H1 (cell line): ENCODE measurements around the gene MACROD2.

ENCODE experiments used
- JUND ChIP-seq: IDR thresholded peaks from 2 replicates; pipeline ENCODE4 v1.6.1; 2011; ENCODE audit warnings: mild to moderate bottlenecking, improper control_type of control experiment, low read length
- ZNF274 ChIP-seq: IDR thresholded peaks from 2 replicates; pipeline ENCODE4 v1.7.0; 2012; ENCODE audit warnings: low read length, borderline replicate concordance; ENCODE audit errors: extremely low read depth
- TF ChIP-seq, protein P1 (sequence below), 3 experiments: IDR thresholded peaks; 1 replicate in 2 of 3; 2 replicates in 1 of 3; pipeline versions ENCODE4 v1.5.1 to v1.6.1; 2011; ENCODE audit warnings: low read length in 3 of 3, mild to moderate bottlenecking in 3 of 3, inconsistent platforms in 2 of 3, low read depth in 1 of 3, moderate library complexity in 1 of 3; ENCODE audit not compliant: insufficient read depth in 1 of 3; ENCODE audit errors: control extremely low read depth in 1 of 3

DNA sequence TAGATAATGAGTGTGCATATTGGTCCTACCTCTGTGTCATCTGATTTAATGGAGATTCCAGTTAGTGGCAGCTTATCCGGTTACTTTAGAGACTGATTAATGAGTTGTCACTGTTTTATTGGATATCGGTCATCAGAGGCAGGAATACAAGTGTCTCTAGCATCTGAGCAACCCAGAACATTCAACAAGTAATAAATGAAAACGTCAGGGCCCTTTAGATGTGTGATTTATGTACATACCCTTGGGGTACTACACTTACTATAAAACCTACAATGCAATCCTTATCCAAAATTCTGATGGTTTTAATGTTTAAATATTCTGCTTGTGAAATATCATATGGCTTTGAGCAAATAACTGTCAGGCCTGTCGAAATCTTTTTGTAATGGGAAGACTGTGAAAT lies 1460.0 kb downstream of the MACROD2 start:
- TF ChIP-seq, protein P1, sequence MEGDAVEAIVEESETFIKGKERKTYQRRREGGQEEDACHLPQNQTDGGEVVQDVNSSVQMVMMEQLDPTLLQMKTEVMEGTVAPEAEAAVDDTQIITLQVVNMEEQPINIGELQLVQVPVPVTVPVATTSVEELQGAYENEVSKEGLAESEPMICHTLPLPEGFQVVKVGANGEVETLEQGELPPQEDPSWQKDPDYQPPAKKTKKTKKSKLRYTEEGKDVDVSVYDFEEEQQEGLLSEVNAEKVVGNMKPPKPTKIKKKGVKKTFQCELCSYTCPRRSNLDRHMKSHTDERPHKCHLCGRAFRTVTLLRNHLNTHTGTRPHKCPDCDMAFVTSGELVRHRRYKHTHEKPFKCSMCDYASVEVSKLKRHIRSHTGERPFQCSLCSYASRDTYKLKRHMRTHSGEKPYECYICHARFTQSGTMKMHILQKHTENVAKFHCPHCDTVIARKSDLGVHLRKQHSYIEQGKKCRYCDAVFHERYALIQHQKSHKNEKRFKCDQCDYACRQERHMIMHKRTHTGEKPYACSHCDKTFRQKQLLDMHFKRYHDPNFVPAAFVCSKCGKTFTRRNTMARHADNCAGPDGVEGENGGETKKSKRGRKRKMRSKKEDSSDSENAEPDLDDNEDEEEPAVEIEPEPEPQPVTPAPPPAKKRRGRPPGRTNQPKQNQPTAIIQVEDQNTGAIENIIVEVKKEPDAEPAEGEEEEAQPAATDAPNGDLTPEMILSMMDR (IDR thresholded peaks at IDR 0.05; ENCODE audit: control extremely low read depth in 1 of 3, insufficient read depth in 1 of 3, low read depth in 1 of 3, low read length in 3 of 3) = no peak
- TF ChIP-seq ZNF274 (no peak), JUND (no peak)
